T-helper 2 cell treated with Interferon-gamma antibody and Interleukin-4, amounts not matched to agents 5 μg/mL and 100 μg/mL, for 36 hours (primary cell): Measurements from ENCODE around the gene HYCC2.
"Not testable (repeated sequence)": the region's sequence is repeated elsewhere in the genome, so short reads cannot be mapped to it uniquely, and the experiment has no call there.

Source experiments
- DNase-seq: peaks from one replicate; pipeline ENCODE4 v3.0.0; 2021; ENCODE audit warnings: low spot score
- H3K27ac Mint-ChIP-seq: one replicate; pipeline ENCODE4 v1.8.0; 2021; ENCODE audit warnings: mild to moderate bottlenecking, mixed read lengths
- H3K27me3 Mint-ChIP-seq: one replicate; pipeline ENCODE4 v1.8.0; 2021; ENCODE audit warnings: low read depth, mixed read lengths
- H3K36me3 Mint-ChIP-seq: one replicate; pipeline ENCODE4 v1.8.0; 2021; ENCODE audit warnings: low read depth, mixed read lengths
- H3K4me1 Mint-ChIP-seq: one replicate; pipeline ENCODE4 v1.8.0; 2021; ENCODE audit warnings: low read depth, mixed read lengths
- H3K4me3 Mint-ChIP-seq: one replicate; pipeline ENCODE4 v1.8.0; 2022; ENCODE audit warnings: mild to moderate bottlenecking, moderate library complexity, mixed read lengths
- H3K9me3 Mint-ChIP-seq: one replicate; pipeline ENCODE4 v1.8.0; 2021; ENCODE audit warnings: mixed read lengths

The HYCC2 gene

GRCh38 chr2:201071479-201072200 lies at the start of gene HYCC2, which contains the start of gene NDUFB3:
HYCC2 (minus strand) TSS chr2:201071671; CDS start chr2:201024009, 47,662 bp downstream.
NDUFB3 (plus strand) TSS chr2:201072001; CDS start chr2:201078883, 6,882 bp downstream.
- Mint-ChIP-seq H3K9me3 (no peaks in the 10 kb centered on the region), H3K36me3 (peaks cover 4% of the 10 kb centered on the region), H3K4me1 (peaks cover 32% of the 10 kb centered on the region), H3K4me3 (peak within 1 kb of the TSS; percentile 89), H3K27me3 (no peaks in the 10 kb centered on the region), H3K27ac (peak within 1 kb of the TSS; percentile 88)
- DNase-seq, result peak; percentile 90

DNA sequence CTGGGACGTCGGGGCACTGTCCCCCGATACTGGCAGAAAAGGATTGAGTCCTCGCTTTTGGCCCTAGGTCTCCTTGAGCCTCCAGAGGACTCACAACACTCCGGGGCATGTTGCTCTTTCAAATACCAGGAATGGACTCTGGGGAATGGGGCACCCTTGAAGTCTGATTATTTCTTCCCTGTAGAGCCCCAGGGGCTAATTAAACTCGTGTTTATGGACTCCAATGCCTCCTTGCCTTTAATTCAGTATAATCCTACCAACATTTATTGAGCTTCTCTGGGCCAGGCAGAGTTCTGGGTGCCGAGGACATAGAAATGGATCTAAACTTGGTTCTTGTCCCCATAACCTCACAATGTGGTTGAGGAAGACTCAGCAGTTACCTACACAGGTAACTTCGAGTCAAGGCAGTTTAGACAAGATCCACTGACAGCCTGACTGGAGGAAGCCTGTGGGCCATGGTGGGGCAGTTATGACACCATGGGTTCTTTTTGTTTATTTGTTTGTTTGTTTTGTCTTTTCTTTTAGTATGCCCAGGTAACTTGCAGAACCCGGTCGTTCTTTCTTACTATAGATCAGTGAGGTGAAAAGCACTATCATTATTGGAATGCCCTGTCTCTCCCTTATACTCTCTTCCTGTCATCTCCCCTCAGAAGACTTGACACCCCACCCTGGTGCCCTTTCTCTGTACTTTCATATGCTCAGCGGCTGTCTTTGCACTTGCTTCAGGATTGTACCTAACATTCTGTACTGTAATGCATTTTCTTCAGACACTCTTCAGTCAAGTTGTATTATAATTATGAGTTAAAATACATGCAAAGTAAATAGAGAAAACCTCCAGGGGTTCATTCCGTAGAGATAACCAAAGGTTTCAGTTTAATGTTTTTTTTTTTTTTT lies 47.7 kb upstream of the HYCC2 start:
- Mint-ChIP-seq H3K36me3 (peaks cover 52% of the 10 kb centered on the region), H3K9me3 (peaks cover 4% of the 10 kb centered on the region), H3K4me1 (peaks cover 51% of the 10 kb centered on the region), H3K27me3 (peaks cover 3% of the 10 kb centered on the region), H3K4me3 (peak overlapping the region; percentile 94), H3K27ac (peak overlapping the region; percentile 98)
- no peak for DNase-seq

DNA sequence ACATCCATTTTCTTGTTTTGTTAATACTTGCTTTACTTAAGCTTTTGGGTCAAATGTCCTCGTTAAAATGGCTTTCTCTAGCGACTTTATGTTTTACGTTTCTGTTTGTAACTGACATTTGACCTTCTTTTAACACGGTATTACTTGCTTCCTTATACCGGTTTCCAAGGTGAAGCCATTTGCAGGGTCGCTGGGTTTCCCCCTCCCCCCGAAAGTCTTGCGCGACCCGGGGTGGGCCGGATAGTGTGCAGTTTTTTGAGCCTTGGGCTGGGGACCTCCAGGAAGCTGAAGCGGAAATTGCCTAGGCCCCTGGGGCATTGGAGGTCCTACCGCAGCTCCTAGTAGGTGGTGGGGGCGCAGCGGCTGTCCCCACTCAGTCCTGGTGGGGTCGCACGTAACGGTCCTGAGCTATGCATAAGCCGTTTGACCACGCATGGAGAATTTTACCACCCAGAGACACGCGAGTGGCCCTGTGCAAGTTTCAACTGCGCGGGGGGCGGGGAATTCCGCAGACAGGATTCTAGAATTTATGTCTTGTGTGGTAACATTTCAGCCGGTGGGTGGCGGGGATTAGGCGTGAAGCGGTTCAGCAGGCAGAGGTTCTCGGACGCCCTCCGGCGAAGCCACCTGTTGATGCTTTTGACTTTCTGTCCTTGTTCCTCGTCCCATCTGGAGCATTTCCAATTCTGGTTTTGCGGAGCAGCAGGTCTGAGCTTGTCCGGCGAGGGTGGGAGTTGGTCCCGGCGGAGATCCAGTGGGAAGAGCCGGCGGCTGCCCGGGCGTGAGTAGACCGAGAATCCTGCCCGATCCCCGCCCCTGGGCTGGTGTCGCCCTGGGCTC lies 46.9 kb upstream of the HYCC2 start:
- Mint-ChIP-seq H3K27ac (peak overlapping the region; percentile 98), H3K4me3 (peak overlapping the region; percentile 94), H3K36me3 (peaks cover 45% of the 10 kb centered on the region), H3K9me3 (peaks cover 4% of the 10 kb centered on the region), H3K27me3 (peaks cover 3% of the 10 kb centered on the region), H3K4me1 (peaks cover 47% of the 10 kb centered on the region)
- DNase-seq, result peak; percentile 85

- not testable (repeated sequence) for DNase-seq, H3K9me3 Mint-ChIP-seq, H3K27me3 Mint-ChIP-seq
- peak overlapping the region; percentile 98 for H3K27ac Mint-ChIP-seq
- H3K36me3 Mint-ChIP-seq, result peaks cover 41% of the 10 kb centered on the region
- H3K4me1 Mint-ChIP-seq, result peaks cover 43% of the 10 kb centered on the region
- H3K4me3 Mint-ChIP-seq, result peak overlapping the region; percentile 94
Measured at GRCh38 chr2:201117735-201118094, 46.2 kb upstream of the HYCC2 start.

- peaks cover 35% of the 10 kb centered on the region for H3K36me3 Mint-ChIP-seq
- DNase-seq, result peak; percentile 67
- H3K4me3 Mint-ChIP-seq, result peak overlapping the region; percentile 94
- H3K27ac Mint-ChIP-seq, result peak overlapping the region; percentile 98
- H3K4me1 Mint-ChIP-seq, result peaks cover 37% of the 10 kb centered on the region
- peaks cover 4% of the 10 kb centered on the region for H3K9me3 Mint-ChIP-seq
- H3K27me3 Mint-ChIP-seq, result peaks cover 3% of the 10 kb centered on the region
Measured at GRCh38 chr2:201116959-201117734, 45.7 kb upstream of the HYCC2 start.

DNA sequence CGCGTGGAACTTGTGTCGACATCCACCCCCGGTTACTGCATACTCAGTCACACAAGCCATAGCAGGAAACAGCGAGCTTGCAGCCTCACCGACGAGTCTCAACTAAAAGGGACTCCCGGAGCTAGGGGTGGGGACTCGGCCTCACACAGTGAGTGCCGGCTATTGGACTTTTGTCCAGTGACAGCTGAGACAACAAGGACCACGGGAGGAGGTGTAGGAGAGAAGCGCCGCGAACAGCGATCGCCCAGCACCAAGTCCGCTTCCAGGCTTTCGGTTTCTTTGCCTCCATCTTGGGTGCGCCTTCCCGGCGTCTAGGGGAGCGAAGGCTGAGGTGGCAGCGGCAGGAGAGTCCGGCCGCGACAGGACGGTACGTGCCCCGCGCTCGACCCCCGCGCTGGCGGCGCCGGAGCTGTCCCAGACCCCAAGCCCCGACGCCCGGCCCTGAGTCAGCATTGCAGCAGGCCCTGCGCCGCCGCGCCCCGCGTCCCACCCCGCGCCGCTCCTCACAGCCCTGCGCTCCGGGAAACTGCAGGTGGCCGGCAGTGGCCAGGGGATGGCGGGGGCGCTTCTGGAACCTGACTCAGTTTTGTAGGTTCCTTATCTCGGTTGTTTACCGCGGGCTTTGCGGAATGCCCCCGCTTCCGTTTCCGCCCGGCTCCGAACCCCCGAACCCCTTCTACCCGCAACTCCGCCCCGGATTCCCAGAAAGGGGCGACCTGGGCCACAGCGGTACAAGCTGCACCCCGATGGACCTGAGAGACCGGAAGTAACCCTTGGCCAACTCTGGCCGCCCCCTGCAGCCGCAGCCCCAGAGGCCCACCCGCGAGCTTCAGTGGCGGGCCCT lies 44.9 kb upstream of the HYCC2 start, which contains the start of gene CFLAR:
Gene CFLAR (plus strand): TSS at position 50 of the 844 bp plus-strand sequence. CDS start 13,702 bp downstream, outside the sequence.
- Mint-ChIP-seq H3K27ac (peak within 1 kb of the TSS; percentile 98), H3K27me3 (peaks cover 3% of the 10 kb centered on the region), H3K36me3 (peaks cover 29% of the 10 kb centered on the region), H3K4me3 (peak within 1 kb of the TSS; percentile 94), H3K9me3 (peaks cover 4% of the 10 kb centered on the region), H3K4me1 (peaks cover 35% of the 10 kb centered on the region)
- peak; percentile 91 for DNase-seq

- H3K4me1 Mint-ChIP-seq, result peaks cover 24% of the 10 kb centered on the region
- no peak for DNase-seq
- H3K9me3 Mint-ChIP-seq, result peaks cover 4% of the 10 kb centered on the region
- H3K27ac Mint-ChIP-seq, result peak overlapping the region; percentile 98
- peak overlapping the region; percentile 94 for H3K4me3 Mint-ChIP-seq
- H3K27me3 Mint-ChIP-seq, result peaks cover 3% of the 10 kb centered on the region
- H3K36me3 Mint-ChIP-seq, result peaks cover 18% of the 10 kb centered on the region
Measured at GRCh38 chr2:201114846-201115245, 43.4 kb upstream of the HYCC2 start.

DNA sequence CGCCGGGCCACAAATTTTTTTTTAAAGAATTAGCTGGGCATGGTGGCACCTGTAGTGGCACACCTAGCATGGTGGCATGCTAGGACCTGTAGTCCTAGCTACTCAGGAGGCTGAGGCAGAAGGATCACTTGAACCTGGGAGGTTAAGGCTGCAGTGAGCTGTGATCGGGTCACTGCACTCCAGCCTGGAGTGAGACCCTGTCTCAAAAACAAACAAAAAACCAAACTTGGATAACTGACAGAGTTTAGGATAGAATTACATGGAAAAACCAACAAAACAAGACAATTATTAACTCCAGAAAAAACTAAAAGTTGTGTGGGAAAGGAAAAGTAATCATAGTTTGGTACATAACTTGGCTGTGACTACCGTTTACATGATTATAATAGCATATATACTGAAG lies 42.9 kb upstream of the HYCC2 start:
- Mint-ChIP-seq H3K9me3 (peaks cover 4% of the 10 kb centered on the region), H3K36me3 (peaks cover 14% of the 10 kb centered on the region), H3K4me1 (peaks cover 24% of the 10 kb centered on the region), H3K27me3 (peaks cover 3% of the 10 kb centered on the region), H3K27ac (peak overlapping the region; percentile 98), H3K4me3 (peak overlapping the region; percentile 94)
- no peak for DNase-seq

- H3K4me1 Mint-ChIP-seq, result peaks cover 15% of the 10 kb centered on the region
- H3K27ac Mint-ChIP-seq, result no peak overlapping the region
- no peak for DNase-seq
- peaks cover 9% of the 10 kb centered on the region for H3K36me3 Mint-ChIP-seq
- H3K9me3 Mint-ChIP-seq, result peaks cover 4% of the 10 kb centered on the region
- H3K4me3 Mint-ChIP-seq, result no peak overlapping the region
- H3K27me3 Mint-ChIP-seq, result peaks cover 7% of the 10 kb centered on the region
Measured at GRCh38 chr2:201111096-201111495, 39.6 kb upstream of the HYCC2 start.

GRCh38 chr2:201110615-201111014 lies 39.1 kb upstream of the HYCC2 start:
- H3K36me3 Mint-ChIP-seq, result peaks cover 9% of the 10 kb centered on the region
- peaks cover 15% of the 10 kb centered on the region for H3K4me1 Mint-ChIP-seq
- DNase-seq, result no peak
- H3K27ac Mint-ChIP-seq, result no peak overlapping the region
- H3K27me3 Mint-ChIP-seq, result peaks cover 7% of the 10 kb centered on the region
- H3K9me3 Mint-ChIP-seq, result peaks cover 4% of the 10 kb centered on the region
- H3K4me3 Mint-ChIP-seq, result no peak overlapping the region

DNA sequence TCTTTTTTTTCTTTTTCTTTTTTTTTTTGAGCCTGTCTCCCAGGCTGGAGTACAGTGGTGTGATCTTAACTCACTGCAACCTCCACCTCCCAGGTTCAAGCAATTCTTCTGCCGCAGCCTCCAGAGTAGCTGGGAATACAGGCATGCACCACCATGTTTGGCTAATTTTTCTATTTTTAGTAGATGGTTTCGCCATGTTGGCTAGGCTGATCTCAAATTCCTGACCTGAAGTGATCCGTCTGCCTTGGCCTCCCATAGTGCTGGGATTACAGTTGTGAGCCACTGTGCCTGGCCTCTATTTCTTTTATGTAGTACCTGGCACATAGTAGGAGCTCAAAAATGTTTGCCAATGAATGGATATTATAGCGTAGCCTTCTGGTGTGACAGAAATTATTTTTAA lies 37.7 kb upstream of the HYCC2 start:
- DNase-seq, result no peak
- Mint-ChIP-seq H3K4me3 (no peak overlapping the region), H3K4me1 (peaks cover 4% of the 10 kb centered on the region), H3K27ac (no peak overlapping the region), H3K9me3 (no peaks in the 10 kb centered on the region), H3K27me3 (peaks cover 3% of the 10 kb centered on the region), H3K36me3 (no peaks in the 10 kb centered on the region)

GRCh38 chr2:201108341-201108740 lies 36.9 kb upstream of the HYCC2 start:
- Mint-ChIP-seq H3K27ac (no peak overlapping the region), H3K4me3 (no peak overlapping the region), H3K9me3 (no peaks in the 10 kb centered on the region), H3K36me3 (no peaks in the 10 kb centered on the region), H3K27me3 (peaks cover 3% of the 10 kb centered on the region), H3K4me1 (peaks cover 2% of the 10 kb centered on the region)
- DNase-seq, result no peak
